Liver (tissue), 9 donors: ENCODE measurements around the gene AKT1S1. TPM values are rescaled to one million over a fixed set of nuclear protein-coding genes. Genes with fewer than 3 reads are reported as not detected.

Source experiments
- DNase-seq: peaks from one replicate; pipeline ENCODE4 v3.0.0-alpha.2; 2017; ENCODE audit warnings: low spot score
- H3K27ac ChIP-seq, 2 donors: one replicate each; pipeline ENCODE4 v1.7.0; 2013; ENCODE audit warnings: inconsistent platforms in 2 of 2, low read length in 2 of 2, control low read depth in 1 of 2, low read depth in 1 of 2, mild to moderate bottlenecking in 1 of 2
- H3K27me3 ChIP-seq, 4 donors: one replicate each; pipeline versions ENCODE4 v1.6.1 to v1.7.0; 2013; ENCODE audit warnings: low read length in 3 of 4, inconsistent platforms in 1 of 4, mild to moderate bottlenecking in 1 of 4, moderate library complexity in 1 of 4; ENCODE audit not compliant: control insufficient read depth in 4 of 4, insufficient read depth in 4 of 4
- H3K36me3 ChIP-seq, 4 donors: one replicate each; pipeline versions ENCODE4 v1.6.1 to v1.7.0; 2013; ENCODE audit warnings: low read length in 3 of 4, mild to moderate bottlenecking in 3 of 4, low read depth in 1 of 4, moderate library complexity in 1 of 4; ENCODE audit not compliant: control insufficient read depth in 4 of 4, insufficient read depth in 3 of 4
- H3K4me1 ChIP-seq, 4 donors: one replicate each; pipeline versions ENCODE4 v1.6.1 to v1.7.0; 2013; ENCODE audit warnings: low read length in 3 of 4, mild to moderate bottlenecking in 3 of 4, moderate library complexity in 1 of 4; ENCODE audit not compliant: control insufficient read depth in 4 of 4, insufficient read depth in 4 of 4
- H3K4me3 ChIP-seq, 3 donors: one replicate each; pipeline versions ENCODE4 v1.6.1 to v1.7.0; 2013; ENCODE audit warnings: low read length in 3 of 3, control low read depth in 1 of 3, low read depth in 1 of 3, mild to moderate bottlenecking in 1 of 3
- H3K9ac ChIP-seq, 2 donors: one replicate each; pipeline ENCODE4 v1.7.0; 2013; ENCODE audit warnings: low read length in 2 of 2, mild to moderate bottlenecking in 2 of 2, moderate library complexity in 2 of 2, control low read depth in 1 of 2, low read depth in 1 of 2
- H3K9me3 ChIP-seq, 4 donors: one replicate each; pipeline versions ENCODE4 v1.6.1 to v1.7.0; 2013; ENCODE audit warnings: low read length in 3 of 4; ENCODE audit not compliant: control insufficient read depth in 4 of 4
- EGR1 ChIP-seq, 2 donors: IDR thresholded peaks; 2 replicates each; pipeline ENCODE4 v1.6.1; 2016 to 2018; ENCODE audit warnings: antibody characterized with exemption in 2 of 2, low read depth in 2 of 2
- FOXA1 ChIP-seq: IDR thresholded peaks from 2 replicates; pipeline ENCODE4 v1.6.1; 2016; ENCODE audit warnings: antibody characterized with exemption
- FOXA2 ChIP-seq: IDR thresholded peaks from 2 replicates; pipeline ENCODE4 v1.6.1; 2016; ENCODE audit warnings: antibody characterized with exemption
- GABPA ChIP-seq, 2 donors: IDR thresholded peaks in 1 of 2; conservative IDR thresholded peaks in 1 of 2; 2 replicates each; pipeline ENCODE4 v1.6.1; 2016; ENCODE audit warnings: antibody characterized with exemption in 2 of 2, mild to moderate bottlenecking in 1 of 2, moderate library complexity in 1 of 2
- HNF4A ChIP-seq, 2 donors: conservative IDR thresholded peaks; 2 replicates each; pipeline ENCODE4 v1.6.1; 2016; ENCODE audit warnings: antibody characterized with exemption in 2 of 2, mild to moderate bottlenecking in 2 of 2
- HNF4G ChIP-seq: IDR thresholded peaks from 2 replicates; pipeline ENCODE4 v1.6.1; 2016; ENCODE audit warnings: antibody characterized with exemption
- JUND ChIP-seq, 2 donors: IDR thresholded peaks; 2 replicates each; pipeline ENCODE4 v1.6.1; 2016; ENCODE audit warnings: antibody characterized with exemption in 2 of 2
- MAX ChIP-seq: IDR thresholded peaks from 2 replicates; pipeline ENCODE4 v1.6.1; 2016; ENCODE audit warnings: antibody characterized with exemption
- NR2F2 ChIP-seq: IDR thresholded peaks from 2 replicates; pipeline ENCODE4 v1.6.1; 2016; ENCODE audit warnings: antibody characterized with exemption
- RAD21 ChIP-seq, 2 donors: IDR thresholded peaks; 2 replicates each; pipeline ENCODE4 v1.6.1; 2016; ENCODE audit warnings: antibody characterized with exemption in 2 of 2, mild to moderate bottlenecking in 2 of 2
- RXRA ChIP-seq, 2 donors: IDR thresholded peaks; 2 replicates each; pipeline ENCODE4 v1.6.1; 2017 to 2018; ENCODE audit warnings: antibody characterized with exemption in 2 of 2, mild to moderate bottlenecking in 1 of 2
- SP1 ChIP-seq: IDR thresholded peaks from 2 replicates; pipeline ENCODE4 v1.6.1; 2018; ENCODE audit warnings: antibody characterized with exemption, mild to moderate bottlenecking
- TAF1 ChIP-seq: conservative IDR thresholded peaks from 2 replicates; pipeline ENCODE4 v1.6.1; 2016; ENCODE audit warnings: antibody characterized with exemption, mild to moderate bottlenecking
- YY1 ChIP-seq: IDR thresholded peaks from 2 replicates; pipeline ENCODE4 v1.6.1; 2016; ENCODE audit warnings: antibody characterized with exemption, mild to moderate bottlenecking
- ZBTB33 ChIP-seq: IDR thresholded peaks from 2 replicates; pipeline ENCODE4 v1.6.1; 2016; ENCODE audit warnings: antibody characterized with exemption
- WGBS: extraction: QIAGEN DNeasy Blood & Tissue Kit; methylation state at CpG from one replicate; pipeline ENCODE4 v1.1.7; 2013; 5-methylcytosine and 5-hydroxymethylcytosine counted together
- polyA plus RNA-seq, 2 donors: library from polyadenylated mRNA; stranded (reverse) in 1 of 2; unstranded in 1 of 2; fragments of 200-250 nt in 1 of 2; fragments of >200 nt in 1 of 2; fragmentation: Nextera tagmentation in 1 of 2; extraction: Ambion mirVana in 1 of 2; gene quantifications; one replicate each; pipeline versions ENCODE4 v1.2.1 to v1.2.3, GENCODE V29; 2013 to 2015
- total RNA-seq, 2 donors: library from RNA; depleted of rRNA; stranded (reverse); fragments of >200 nt; gene quantifications; one replicate each; pipeline ENCODE4 v1.2.3, GENCODE V29; 2014
- TF ChIP-seq, protein P1 (sequence below): fragments of 150-350 bp; IDR thresholded peaks from 2 replicates; pipeline ENCODE4 v1.5.1; 2017; ENCODE audit warnings: improper control_type of control experiment, low read depth, low read length; ENCODE audit not compliant: missing input control
- TF ChIP-seq, protein P2 (sequence below): IDR thresholded peaks from 2 replicates; pipeline ENCODE4 v1.6.1; 2016; ENCODE audit warnings: antibody characterized with exemption, mild to moderate bottlenecking
- TF ChIP-seq, protein P3 (sequence below): IDR thresholded peaks from 2 replicates; pipeline ENCODE4 v1.6.1; 2016; ENCODE audit warnings: antibody characterized with exemption
- donor health status: healthy.
- donor health status: healthy.
- donor health status: healthy.
- donor health status: healthy.
- donor health status: healthy.

AKT1S1 gene
- total and polyA plus RNA-seq, 4 donors, result 6.8 to 43.9 (median 12.9) TPM

- H3K27me3 ChIP-seq, result no peaks in the 10 kb centered on the region
- no peaks in the 10 kb centered on the region for H3K9me3 ChIP-seq
- H3K4me3 ChIP-seq, result no peak overlapping the region
- H3K36me3 ChIP-seq, result peaks cover 26 to 36% (median 29%) of the 10 kb centered on the region in 4 donors
- no peak overlapping the region for H3K9ac ChIP-seq
- DNase-seq, result no peak
- H3K4me1 ChIP-seq, result peaks cover 0 to 9% (median 4%) of the 10 kb centered on the region in 4 donors
- H3K27ac ChIP-seq, result no peak overlapping the region
- TF ChIP-seq FOXA1 (no peak), JUND (IDR thresholded peaks at IDR 0.05) (no peak), RXRA (IDR thresholded peaks at IDR 0.05) (no peak), RAD21 (IDR thresholded peaks at IDR 0.05) (no peak), MAX (no peak), HNF4G (no peak), EGR1 (IDR thresholded peaks at IDR 0.05; ENCODE audit: low read depth in 2 of 2) (no peak), SP1 (no peak), ZBTB33 (no peak), GABPA (IDR thresholded peaks at IDR 0.05 in 1 of 2, conservative IDR thresholded peaks at IDR 0.05 in 1 of 2) (no peak), HNF4A (conservative IDR thresholded peaks at IDR 0.05) (no peak), NR2F2 (no peak), FOXA2 (no peak), TAF1 (no peak), YY1 (no peak)
- TF ChIP-seq, protein P1, sequence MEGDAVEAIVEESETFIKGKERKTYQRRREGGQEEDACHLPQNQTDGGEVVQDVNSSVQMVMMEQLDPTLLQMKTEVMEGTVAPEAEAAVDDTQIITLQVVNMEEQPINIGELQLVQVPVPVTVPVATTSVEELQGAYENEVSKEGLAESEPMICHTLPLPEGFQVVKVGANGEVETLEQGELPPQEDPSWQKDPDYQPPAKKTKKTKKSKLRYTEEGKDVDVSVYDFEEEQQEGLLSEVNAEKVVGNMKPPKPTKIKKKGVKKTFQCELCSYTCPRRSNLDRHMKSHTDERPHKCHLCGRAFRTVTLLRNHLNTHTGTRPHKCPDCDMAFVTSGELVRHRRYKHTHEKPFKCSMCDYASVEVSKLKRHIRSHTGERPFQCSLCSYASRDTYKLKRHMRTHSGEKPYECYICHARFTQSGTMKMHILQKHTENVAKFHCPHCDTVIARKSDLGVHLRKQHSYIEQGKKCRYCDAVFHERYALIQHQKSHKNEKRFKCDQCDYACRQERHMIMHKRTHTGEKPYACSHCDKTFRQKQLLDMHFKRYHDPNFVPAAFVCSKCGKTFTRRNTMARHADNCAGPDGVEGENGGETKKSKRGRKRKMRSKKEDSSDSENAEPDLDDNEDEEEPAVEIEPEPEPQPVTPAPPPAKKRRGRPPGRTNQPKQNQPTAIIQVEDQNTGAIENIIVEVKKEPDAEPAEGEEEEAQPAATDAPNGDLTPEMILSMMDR, result no peak
- TF ChIP-seq, protein P2, sequence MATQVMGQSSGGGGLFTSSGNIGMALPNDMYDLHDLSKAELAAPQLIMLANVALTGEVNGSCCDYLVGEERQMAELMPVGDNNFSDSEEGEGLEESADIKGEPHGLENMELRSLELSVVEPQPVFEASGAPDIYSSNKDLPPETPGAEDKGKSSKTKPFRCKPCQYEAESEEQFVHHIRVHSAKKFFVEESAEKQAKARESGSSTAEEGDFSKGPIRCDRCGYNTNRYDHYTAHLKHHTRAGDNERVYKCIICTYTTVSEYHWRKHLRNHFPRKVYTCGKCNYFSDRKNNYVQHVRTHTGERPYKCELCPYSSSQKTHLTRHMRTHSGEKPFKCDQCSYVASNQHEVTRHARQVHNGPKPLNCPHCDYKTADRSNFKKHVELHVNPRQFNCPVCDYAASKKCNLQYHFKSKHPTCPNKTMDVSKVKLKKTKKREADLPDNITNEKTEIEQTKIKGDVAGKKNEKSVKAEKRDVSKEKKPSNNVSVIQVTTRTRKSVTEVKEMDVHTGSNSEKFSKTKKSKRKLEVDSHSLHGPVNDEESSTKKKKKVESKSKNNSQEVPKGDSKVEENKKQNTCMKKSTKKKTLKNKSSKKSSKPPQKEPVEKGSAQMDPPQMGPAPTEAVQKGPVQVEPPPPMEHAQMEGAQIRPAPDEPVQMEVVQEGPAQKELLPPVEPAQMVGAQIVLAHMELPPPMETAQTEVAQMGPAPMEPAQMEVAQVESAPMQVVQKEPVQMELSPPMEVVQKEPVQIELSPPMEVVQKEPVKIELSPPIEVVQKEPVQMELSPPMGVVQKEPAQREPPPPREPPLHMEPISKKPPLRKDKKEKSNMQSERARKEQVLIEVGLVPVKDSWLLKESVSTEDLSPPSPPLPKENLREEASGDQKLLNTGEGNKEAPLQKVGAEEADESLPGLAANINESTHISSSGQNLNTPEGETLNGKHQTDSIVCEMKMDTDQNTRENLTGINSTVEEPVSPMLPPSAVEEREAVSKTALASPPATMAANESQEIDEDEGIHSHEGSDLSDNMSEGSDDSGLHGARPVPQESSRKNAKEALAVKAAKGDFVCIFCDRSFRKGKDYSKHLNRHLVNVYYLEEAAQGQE, result no peak
- TF ChIP-seq, protein P3, sequence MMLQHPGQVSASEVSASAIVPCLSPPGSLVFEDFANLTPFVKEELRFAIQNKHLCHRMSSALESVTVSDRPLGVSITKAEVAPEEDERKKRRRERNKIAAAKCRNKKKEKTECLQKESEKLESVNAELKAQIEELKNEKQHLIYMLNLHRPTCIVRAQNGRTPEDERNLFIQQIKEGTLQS, result no peak
- WGBS, result 84% methylated on average over 23 of the region's 23 CpGs
Measured at GRCh38 chr19:49887037-49887664, 10.0 kb upstream of the AKT1S1 start.
